NCI-H1105 treated with DMSO at 0.1 percent for 48 hours (cell line): ENCODE results near the gene RRAD.
"Not testable (repeated sequence)": the region's sequence is repeated elsewhere in the genome, so short reads cannot be mapped to it uniquely, and the experiment has no call there.

Experiments
- DNase-seq: peaks from one replicate; lab custom pipeline; 2025; lab: John Stamatoyannopoulos, UW

Gene RRAD

GRCh38 chr16:66925322-66925840 is at the start of gene RRAD:
TSS of gene RRAD (minus strand) at chr16:66925535. CDS start at chr16:66925179, 356 bp downstream.
- no peak for DNase-seq

- not testable (repeated sequence) for DNase-seq
Measured at GRCh38 chr16:66974932-66975246, 49.6 kb upstream of the RRAD start.

- DNase-seq = not testable (repeated sequence)
Measured at GRCh38 chr16:66974156-66974931, 49.0 kb upstream of the RRAD start.

GRCh38 chr16:66973716-66974115 is 48.4 kb upstream of the RRAD start:
- no peak for DNase-seq

GRCh38 chr16:66972983-66973382 is 47.6 kb upstream of the RRAD start:
- no peak for DNase-seq

GRCh38 chr16:66970775-66971720 is 45.7 kb upstream of the RRAD start:
- DNase-seq = no peak

- DNase-seq = no peak
Measured at GRCh38 chr16:66968847-66969246, 43.5 kb upstream of the RRAD start.

- no peak for DNase-seq
Measured at GRCh38 chr16:66964049-66964448, 38.7 kb upstream of the RRAD start.

- DNase-seq = peak; percentile 11
Measured at GRCh38 chr16:66961914-66962313, 36.6 kb upstream of the RRAD start.

GRCh38 chr16:66961065-66961744 is 35.9 kb upstream of the RRAD start, which contains the start of gene CES3:
TSS of gene CES3 (plus strand) at chr16:66961266. CDS start at chr16:66961308, 42 bp downstream.
- peak; percentile 14 for DNase-seq

- DNase-seq = no peak
Measured at GRCh38 chr16:66960270-66960669, 34.9 kb upstream of the RRAD start.

GRCh38 chr16:66959704-66960161 is 34.4 kb upstream of the RRAD start:
- no peak for DNase-seq

- DNase-seq = no peak
Measured at GRCh38 chr16:66958857-66959703, 33.7 kb upstream of the RRAD start.

- not testable (repeated sequence) for DNase-seq
Measured at GRCh38 chr16:66956154-66956457, 30.8 kb upstream of the RRAD start.

GRCh38 chr16:66955363-66956153 is 30.2 kb upstream of the RRAD start:
- not testable (repeated sequence) for DNase-seq

- DNase-seq = peak; percentile 42
Measured at GRCh38 chr16:66954097-66954659, 28.8 kb upstream of the RRAD start.

GRCh38 chr16:66953462-66954096 is 28.2 kb upstream of the RRAD start:
- DNase-seq = no peak

GRCh38 chr16:66952430-66953110 is 27.2 kb upstream of the RRAD start:
- DNase-seq = no peak
